AG04450 (cell line): ENCODE results near the gene TMEM63B. TPM values are rescaled to one million over a fixed set of nuclear protein-coding genes. Genes with fewer than 3 reads are reported as not detected.

Experiments
- CTCF ChIA-PET: fragments of 300-600, 350-600 bp; formaldehyde crosslinking; extraction: SDS; loops from one replicate; lab custom pipeline; 2022; ENCODE audit warnings: antibody characterized with exemption, inconsistent platforms; lab: Charles Lee
- POLR2A ChIA-PET: fragments of 350-600 bp; formaldehyde crosslinking; extraction: SDS; loops from one replicate; lab custom pipeline; 2021; ENCODE audit warnings: antibody characterized with exemption, inconsistent platforms; lab: Yijun Ruan, JAX
- DNase-seq: peaks from one replicate; pipeline ENCODE4 v3.0.0-alpha.2; 2011; ENCODE audit warnings: low read depth, low spot score
- H3K27ac ChIP-seq: one replicate; pipeline ENCODE4 v1.5.1; 2012; ENCODE audit warnings: low read depth, low read length, control low read depth
- H3K27me3 ChIP-seq: one replicate; pipeline ENCODE4 v1.6.0; 2012; ENCODE audit warnings: low read length; ENCODE audit not compliant: control insufficient read depth, insufficient read depth
- H3K4me3 ChIP-seq: 2 replicates; pipeline ENCODE4 v1.5.1; 2011; ENCODE audit warnings: mild to moderate bottlenecking, low read depth, low read length, control low read depth
- H3K9me3 ChIP-seq: 2 replicates; pipeline ENCODE4 v1.5.1; 2012; ENCODE audit warnings: low read length; ENCODE audit not compliant: control insufficient read depth, insufficient read depth
- polyA minus RNA-seq: library from RNA; depleted of rRNA, polyadenylated mRNA; stranded (reverse); fragments of >200 nt; gene quantifications from 2 replicates; pipeline ENCODE4 v1.2.3, GENCODE V29; 2011; rRNA and poly(A)+ RNA removed
- polyA plus RNA-seq: library from polyadenylated mRNA; depleted of rRNA; stranded (reverse); fragments of >200 nt; gene quantifications from 2 replicates; pipeline ENCODE4 v1.2.3, GENCODE V29; 2011; rRNA removed
- TF ChIP-seq, protein P1 (sequence below): IDR thresholded peaks from 2 replicates; pipeline ENCODE4 v1.5.1; 2011; ENCODE audit warnings: low read depth, low read length, control low read depth, inconsistent platforms

The TMEM63B gene
- 39.4 and 42.1 TPM in 2 replicates for polyA plus RNA-seq
- 57.8 and 73.6 TPM in 2 replicates for polyA minus RNA-seq

DNA sequence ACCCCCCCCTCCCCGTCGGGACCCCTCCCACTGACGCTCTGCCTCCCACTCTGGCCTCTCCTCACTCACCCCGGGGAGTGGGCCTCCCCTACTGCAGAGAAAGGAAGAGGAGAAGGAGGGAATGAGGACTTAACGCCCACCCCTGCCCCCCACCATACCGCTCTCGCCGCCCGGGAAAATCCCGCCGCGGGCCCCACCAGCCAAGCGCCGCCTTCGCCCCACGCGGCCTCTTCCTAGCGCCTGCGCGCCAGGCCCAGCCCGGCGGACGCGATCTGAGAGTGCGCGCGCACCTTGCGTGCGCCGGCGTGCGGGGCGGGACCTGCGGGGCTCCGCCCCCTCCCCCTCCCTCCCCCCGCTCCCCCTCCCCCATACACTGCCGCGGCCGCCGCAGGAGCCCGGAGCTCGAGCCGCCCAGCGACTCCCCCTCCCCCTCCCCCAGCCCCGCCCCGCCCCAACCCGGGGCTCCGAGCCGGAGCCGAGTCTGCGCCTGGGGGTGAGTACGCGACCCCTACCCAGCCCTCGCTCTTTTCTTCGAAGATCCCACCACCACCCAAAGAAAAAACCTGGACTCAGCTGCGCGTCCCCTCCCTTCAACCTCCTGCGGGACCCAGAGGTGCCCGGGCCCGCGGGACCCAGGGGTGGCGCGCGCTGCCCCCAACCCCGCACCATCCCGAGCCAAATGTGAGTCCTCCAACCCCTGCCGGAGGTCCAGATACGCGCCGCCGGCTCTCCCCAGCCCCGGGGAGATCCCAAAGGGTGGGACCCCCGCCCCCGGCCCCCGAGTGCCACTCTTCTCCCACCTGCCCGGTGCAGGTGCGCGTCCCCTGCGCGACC is at the start of gene TMEM63B, which contains the start of gene MRPL14:
TSS of gene TMEM63B (plus strand) at position 369 of the 834 bp plus-strand sequence. CDS start 7,031 bp downstream, outside the sequence.
TSS of gene MRPL14 (minus strand) at position 267 of the 834 bp plus-strand sequence. CDS start 10,841 bp downstream, outside the sequence.
- ChIA-PET CTCF (no interaction called here), POLR2A (no interaction called here)
- Histone ChIP-seq H3K4me3 (peak within 1 kb of the TSS; percentile 80), H3K27ac (peak within 1 kb of the TSS; percentile 90), H3K27me3 (no peaks in the 10 kb centered on the region), H3K9me3 (no peaks in the 10 kb centered on the region; the same call in 1 of the 2 replicates)
- TF ChIP-seq, protein P1, sequence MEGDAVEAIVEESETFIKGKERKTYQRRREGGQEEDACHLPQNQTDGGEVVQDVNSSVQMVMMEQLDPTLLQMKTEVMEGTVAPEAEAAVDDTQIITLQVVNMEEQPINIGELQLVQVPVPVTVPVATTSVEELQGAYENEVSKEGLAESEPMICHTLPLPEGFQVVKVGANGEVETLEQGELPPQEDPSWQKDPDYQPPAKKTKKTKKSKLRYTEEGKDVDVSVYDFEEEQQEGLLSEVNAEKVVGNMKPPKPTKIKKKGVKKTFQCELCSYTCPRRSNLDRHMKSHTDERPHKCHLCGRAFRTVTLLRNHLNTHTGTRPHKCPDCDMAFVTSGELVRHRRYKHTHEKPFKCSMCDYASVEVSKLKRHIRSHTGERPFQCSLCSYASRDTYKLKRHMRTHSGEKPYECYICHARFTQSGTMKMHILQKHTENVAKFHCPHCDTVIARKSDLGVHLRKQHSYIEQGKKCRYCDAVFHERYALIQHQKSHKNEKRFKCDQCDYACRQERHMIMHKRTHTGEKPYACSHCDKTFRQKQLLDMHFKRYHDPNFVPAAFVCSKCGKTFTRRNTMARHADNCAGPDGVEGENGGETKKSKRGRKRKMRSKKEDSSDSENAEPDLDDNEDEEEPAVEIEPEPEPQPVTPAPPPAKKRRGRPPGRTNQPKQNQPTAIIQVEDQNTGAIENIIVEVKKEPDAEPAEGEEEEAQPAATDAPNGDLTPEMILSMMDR, result no peak
- peak; percentile 54 for DNase-seq

DNA sequence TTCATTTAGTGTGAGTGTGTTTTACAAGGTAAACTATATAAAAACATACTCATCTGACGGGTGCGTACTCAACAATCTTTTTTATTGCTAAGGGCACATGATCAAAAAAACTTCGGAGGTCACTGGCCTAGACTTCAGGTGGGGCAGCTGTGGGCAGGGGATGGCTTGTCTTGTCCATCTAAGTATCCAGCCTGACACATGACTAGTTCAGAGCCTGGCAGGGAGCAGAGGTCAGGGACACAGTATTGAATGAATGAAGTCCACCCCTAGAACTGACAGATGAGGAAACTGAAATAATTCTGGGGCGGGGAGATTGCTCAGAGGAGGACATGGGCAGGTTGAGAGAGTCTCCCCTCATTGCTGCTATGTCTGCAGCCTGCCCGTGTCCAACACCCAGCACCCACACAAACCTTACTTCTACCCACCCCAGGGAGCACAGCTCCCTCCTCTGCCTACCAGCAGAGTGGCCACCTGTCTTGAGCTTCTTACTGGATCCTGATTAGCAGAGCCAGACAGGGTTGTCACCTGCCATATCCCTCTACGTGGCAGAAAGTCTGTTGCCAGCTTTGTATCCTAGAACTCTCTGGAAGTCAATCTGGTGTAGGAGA is 49.0 kb upstream of the TMEM63B start:
- Histone ChIP-seq H3K9me3 (no peaks in the 10 kb centered on the region; the same call in 1 of the 2 replicates), H3K4me3 (no peak overlapping the region), H3K27me3 (no peaks in the 10 kb centered on the region), H3K27ac (no peak overlapping the region)
- no peak for DNase-seq
- POLR2A ChIA-PET, result interaction anchor here (1.7 kb wide), 1 partner anchor 308 kb away, joined by 14 read pairs; the partner anchor contains the start of gene VEGFA
- TF ChIP-seq, protein P1, result no peak
- CTCF ChIA-PET, result interaction anchor here (0.5 to 7.3 kb wide), 49 partner anchors 11 to 547 kb away, joined by 3 to 91 read pairs (median 3); partner anchors contain the start of genes GTPBP2 and VEGFA

DNA sequence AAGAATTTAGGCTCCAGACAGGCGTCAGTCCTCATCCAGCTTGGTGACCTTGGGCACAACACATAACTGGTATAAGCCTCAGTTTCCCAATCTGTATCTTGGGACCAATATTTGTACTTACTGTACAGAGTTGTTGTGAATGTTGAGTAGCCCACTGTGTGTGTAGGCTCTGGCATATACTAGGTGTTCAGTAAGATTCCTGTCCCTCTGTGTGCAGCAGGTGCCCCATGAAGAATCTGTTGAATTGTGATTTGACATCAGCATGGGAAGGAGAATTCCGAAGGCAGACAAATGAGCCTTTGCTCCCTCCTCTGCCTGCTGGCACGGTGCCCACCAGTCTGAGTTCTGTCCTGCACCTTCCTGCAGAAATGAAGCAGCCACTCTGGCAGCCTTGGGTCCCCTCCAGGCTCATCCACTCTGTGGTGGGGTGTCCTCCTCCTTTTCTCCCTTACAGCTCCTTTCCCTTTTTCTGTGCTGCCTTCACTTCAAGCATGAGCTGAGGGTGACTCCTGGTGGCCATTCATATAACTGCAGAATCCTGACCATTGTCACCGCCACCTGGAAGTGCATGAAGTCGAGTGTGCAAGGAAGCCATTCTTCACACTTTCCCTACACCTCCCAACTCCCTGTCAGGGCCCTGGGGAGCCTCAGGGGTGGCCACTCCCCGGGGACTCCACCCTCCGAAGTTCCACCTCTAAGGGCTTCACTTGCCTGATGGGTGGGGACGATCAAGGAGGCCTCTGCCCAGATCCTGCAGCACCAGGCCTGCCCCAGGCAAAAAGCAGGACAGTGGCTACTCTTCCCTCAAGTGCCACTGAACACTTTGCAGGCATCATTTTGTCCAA is 48.3 kb upstream of the TMEM63B start:
- no peak for DNase-seq
- CTCF ChIA-PET, result interaction anchor here (0.5 to 7.3 kb wide), 49 partner anchors 11 to 548 kb away, joined by 3 to 91 read pairs (median 3); partner anchors contain the start of genes GTPBP2 and VEGFA
- POLR2A ChIA-PET, result interaction anchor here (1.7 kb wide), 1 partner anchor 309 kb away, joined by 14 read pairs; the partner anchor contains the start of gene VEGFA
- no peak overlapping the region for H3K4me3 ChIP-seq
- H3K27me3 ChIP-seq, result no peaks in the 10 kb centered on the region
- H3K9me3 ChIP-seq, result no peaks in the 10 kb centered on the region; the same call in 1 of the 2 replicates
- no peak overlapping the region for H3K27ac ChIP-seq
- TF ChIP-seq, protein P1, result peak; percentile 93

DNA sequence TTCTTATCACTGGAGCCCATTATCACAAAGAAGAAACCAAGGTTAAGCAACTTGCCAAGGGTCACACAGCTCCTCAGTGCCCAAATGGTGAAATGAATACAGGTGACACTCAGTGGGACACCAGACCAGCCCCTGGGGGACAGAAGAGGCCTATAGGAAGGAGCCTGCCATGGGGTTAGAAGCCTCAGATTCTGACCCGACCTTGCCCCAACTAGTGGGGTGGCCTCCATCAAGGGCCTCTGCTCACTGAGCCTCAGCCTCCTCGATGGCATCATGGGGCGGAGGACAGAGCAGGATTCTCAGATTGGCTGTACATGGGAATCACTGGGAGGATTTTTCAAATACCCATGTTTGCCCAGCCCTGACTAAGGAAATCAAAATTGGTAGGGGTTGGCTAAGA is 47.7 kb upstream of the TMEM63B start:
- Histone ChIP-seq H3K9me3 (no peaks in the 10 kb centered on the region; the same call in 1 of the 2 replicates), H3K27ac (no peak overlapping the region), H3K4me3 (no peak overlapping the region), H3K27me3 (no peaks in the 10 kb centered on the region)
- TF ChIP-seq, protein P1, result no peak
- CTCF ChIA-PET, result interaction anchor here (0.9 to 7.3 kb wide), 23 partner anchors 11 to 515 kb away, joined by 3 to 91 read pairs (median 5); partner anchors contain the start of gene VEGFA
- no peak for DNase-seq
- POLR2A ChIA-PET, result interaction anchor here (1.7 kb wide), 1 partner anchor 310 kb away, joined by 14 read pairs; the partner anchor contains the start of gene VEGFA
